Stimulated activated CD8-positive, alpha-beta memory T cell treated with anti-CD3 and anti-CD28 coated beads, Interleukin-4, amount 100 ng/mL, for 24 hours (primary cell): Measurements from ENCODE around the gene PPP1R9A.

Experiments
- DNase-seq: peaks from one replicate; pipeline ENCODE4 v3.0.0-alpha.2; 2020; ENCODE audit warnings: low read depth

PPP1R9A gene

GRCh38 chr7:95099106-95099505 is 191.7 kb downstream of the PPP1R9A start:
- DNase-seq: no peak

- no peak for DNase-seq
These were observed 194.0 kb downstream of the PPP1R9A start for GRCh38 chr7:95101422-95101821.

- no peak for DNase-seq
These were observed 195.3 kb downstream of the PPP1R9A start for GRCh38 chr7:95102662-95103061.

GRCh38 chr7:95104739-95105138 is 197.3 kb downstream of the PPP1R9A start:
- DNase-seq: no peak

- DNase-seq: no peak
These were observed 198.2 kb downstream of the PPP1R9A start for GRCh38 chr7:95105627-95106026.

- no peak for DNase-seq
These were observed 199.0 kb downstream of the PPP1R9A start for GRCh38 chr7:95106401-95106800.

- no peak for DNase-seq
These were observed 203.3 kb downstream of the PPP1R9A start for GRCh38 chr7:95110707-95111106.

- DNase-seq: no peak
These were observed 206.2 kb downstream of the PPP1R9A start for GRCh38 chr7:95113590-95113989.

- no peak for DNase-seq
These were observed 218.8 kb downstream of the PPP1R9A start for GRCh38 chr7:95126053-95126709.

- no peak for DNase-seq
These were observed 225.1 kb downstream of the PPP1R9A start for GRCh38 chr7:95132500-95132899.

- DNase-seq: no peak
These were observed 232.5 kb downstream of the PPP1R9A start for GRCh38 chr7:95139922-95140321.

GRCh38 chr7:95141755-95142154 is 234.4 kb downstream of the PPP1R9A start:
- no peak for DNase-seq

GRCh38 chr7:95144256-95144655 is 236.9 kb downstream of the PPP1R9A start:
- no peak for DNase-seq

GRCh38 chr7:95155965-95156364 is 248.6 kb downstream of the PPP1R9A start:
- no peak for DNase-seq

GRCh38 chr7:95157381-95157780 is 250.0 kb downstream of the PPP1R9A start:
- no peak for DNase-seq

- DNase-seq: no peak
These were observed 262.3 kb downstream of the PPP1R9A start for GRCh38 chr7:95169678-95170077.

- no peak for DNase-seq
These were observed 265.0 kb downstream of the PPP1R9A start for GRCh38 chr7:95172420-95172819.

GRCh38 chr7:95190515-95190914 is 283.1 kb downstream of the PPP1R9A start:
- DNase-seq: no peak

- no peak for DNase-seq
These were observed 284.4 kb downstream of the PPP1R9A start for GRCh38 chr7:95191795-95192194.

- DNase-seq: no peak
These were observed 291.5 kb downstream of the PPP1R9A start for GRCh38 chr7:95198863-95199262.

- DNase-seq: no peak
These were observed 292.6 kb downstream of the PPP1R9A start for GRCh38 chr7:95199779-95200558.

GRCh38 chr7:95200741-95201140 is 293.3 kb downstream of the PPP1R9A start:
- no peak for DNase-seq

- no peak for DNase-seq
These were observed 294.3 kb downstream of the PPP1R9A start for GRCh38 chr7:95201727-95202126.

GRCh38 chr7:95204618-95205017 is 297.2 kb downstream of the PPP1R9A start:
- no peak for DNase-seq
